GM12892 (cell line): ENCODE results near the gene CFAP221.

Experiments
- POLR2A ChIP-seq: IDR thresholded peaks from 2 replicates; pipeline ENCODE4 v1.6.1; 2011; ENCODE audit warnings: low read depth, low read length, control low read depth
- POLR2AphosphoS5 ChIP-seq: IDR thresholded peaks from 2 replicates; pipeline ENCODE4 v1.6.1; 2011; ENCODE audit warnings: low read depth, low read length, control low read depth

GRCh38 chr2:119545754-119546446 lies 1.7 kb downstream of the CFAP221 start:
- no peak for TF ChIP-seq POLR2A
- TF ChIP-seq POLR2AphosphoS5, result no peak
